ENCODE measurements around the gene CPSF4L. TPM values are rescaled to one million over a fixed set of nuclear protein-coding genes. Genes with fewer than 3 reads are reported as not detected.

Gene CPSF4L
- total and polyA plus RNA-seq, 2 of the 13 experiments (the other 11 are each of a cell fraction or from before 2014, with no cell fraction given): 0.73 to 1.6 TPM

- TF ChIP-seq CEBPZ (IDR thresholded peaks at IDR 0.05; ENCODE audit: low read length): no peak
- TF ChIP-seq, protein P1, sequence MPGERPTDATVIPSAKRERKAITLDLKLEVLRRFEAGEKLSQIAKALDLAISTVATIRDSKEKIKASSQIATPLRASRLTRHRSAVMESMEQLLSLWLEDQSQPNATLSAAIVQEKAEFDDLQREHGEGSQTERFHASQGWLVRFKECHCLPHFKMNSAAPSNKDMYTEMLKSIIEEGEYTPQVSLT (CRISPR knock-in tag; IDR thresholded peaks at IDR 0.05; ENCODE audit: borderline replicate concordance, low read depth): no peak
- no peak for TF ChIP-seq THAP8 (CRISPR knock-in tag; IDR thresholded peaks at IDR 0.05; ENCODE audit: borderline replicate concordance)
- no peak for TF ChIP-seq ELF4 (CRISPR knock-in tag; IDR thresholded peaks at IDR 0.05; ENCODE audit: borderline replicate concordance)
- no peak for TF ChIP-seq SYNCRIP (IDR thresholded peaks at IDR 0.05; ENCODE audit: insufficient read depth, low read depth, low read length)
- TF ChIP-seq ZBTB26 (CRISPR knock-in tag; IDR thresholded peaks at IDR 0.05; ENCODE audit: borderline replicate concordance): peak; percentile 49; the same call in 1 of the 2 replicates
- TF ChIP-seq ZNF552 (CRISPR knock-in tag; IDR thresholded peaks at IDR 0.05; ENCODE audit: borderline replicate concordance): peak; percentile 41; the same call in 1 of the 2 replicates
- TF ChIP-seq ZNF333 (CRISPR knock-in tag; IDR thresholded peaks at IDR 0.05; ENCODE audit: borderline replicate concordance): peak; percentile 65; the same call in 1 of the 2 replicates
- 0 out of 2 replicates have a peak, but pooled peaks have one; percentile 39 for TF ChIP-seq BHLHE40 (IDR thresholded peaks at IDR 0.05; ENCODE audit: low read length)
- TF ChIP-seq, protein P2, sequence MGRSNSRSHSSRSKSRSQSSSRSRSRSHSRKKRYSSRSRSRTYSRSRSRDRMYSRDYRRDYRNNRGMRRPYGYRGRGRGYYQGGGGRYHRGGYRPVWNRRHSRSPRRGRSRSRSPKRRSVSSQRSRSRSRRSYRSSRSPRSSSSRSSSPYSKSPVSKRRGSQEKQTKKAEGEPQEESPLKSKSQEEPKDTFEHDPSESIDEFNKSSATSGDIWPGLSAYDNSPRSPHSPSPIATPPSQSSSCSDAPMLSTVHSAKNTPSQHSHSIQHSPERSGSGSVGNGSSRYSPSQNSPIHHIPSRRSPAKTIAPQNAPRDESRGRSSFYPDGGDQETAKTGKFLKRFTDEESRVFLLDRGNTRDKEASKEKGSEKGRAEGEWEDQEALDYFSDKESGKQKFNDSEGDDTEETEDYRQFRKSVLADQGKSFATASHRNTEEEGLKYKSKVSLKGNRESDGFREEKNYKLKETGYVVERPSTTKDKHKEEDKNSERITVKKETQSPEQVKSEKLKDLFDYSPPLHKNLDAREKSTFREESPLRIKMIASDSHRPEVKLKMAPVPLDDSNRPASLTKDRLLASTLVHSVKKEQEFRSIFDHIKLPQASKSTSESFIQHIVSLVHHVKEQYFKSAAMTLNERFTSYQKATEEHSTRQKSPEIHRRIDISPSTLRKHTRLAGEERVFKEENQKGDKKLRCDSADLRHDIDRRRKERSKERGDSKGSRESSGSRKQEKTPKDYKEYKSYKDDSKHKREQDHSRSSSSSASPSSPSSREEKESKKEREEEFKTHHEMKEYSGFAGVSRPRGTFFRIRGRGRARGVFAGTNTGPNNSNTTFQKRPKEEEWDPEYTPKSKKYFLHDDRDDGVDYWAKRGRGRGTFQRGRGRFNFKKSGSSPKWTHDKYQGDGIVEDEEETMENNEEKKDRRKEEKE (IDR thresholded peaks at IDR 0.05): no peak
- peak; percentile 99 for TF ChIP-seq RARA (CRISPR knock-in tag; IDR thresholded peaks at IDR 0.05)
- TF ChIP-seq ZC3H4 (CRISPR knock-in tag; IDR thresholded peaks at IDR 0.05; ENCODE audit: borderline replicate concordance): no peak
- peak; percentile 87 for TF ChIP-seq MYC (CRISPR knock-in tag; IDR thresholded peaks at IDR 0.05; ENCODE audit: borderline replicate concordance)
- peak; percentile 67; the same call in 1 of the 2 replicates for TF ChIP-seq REPIN1 (CRISPR knock-in tag; IDR thresholded peaks at IDR 0.05; ENCODE audit: borderline replicate concordance, low read depth)
- TF ChIP-seq, protein P3, sequence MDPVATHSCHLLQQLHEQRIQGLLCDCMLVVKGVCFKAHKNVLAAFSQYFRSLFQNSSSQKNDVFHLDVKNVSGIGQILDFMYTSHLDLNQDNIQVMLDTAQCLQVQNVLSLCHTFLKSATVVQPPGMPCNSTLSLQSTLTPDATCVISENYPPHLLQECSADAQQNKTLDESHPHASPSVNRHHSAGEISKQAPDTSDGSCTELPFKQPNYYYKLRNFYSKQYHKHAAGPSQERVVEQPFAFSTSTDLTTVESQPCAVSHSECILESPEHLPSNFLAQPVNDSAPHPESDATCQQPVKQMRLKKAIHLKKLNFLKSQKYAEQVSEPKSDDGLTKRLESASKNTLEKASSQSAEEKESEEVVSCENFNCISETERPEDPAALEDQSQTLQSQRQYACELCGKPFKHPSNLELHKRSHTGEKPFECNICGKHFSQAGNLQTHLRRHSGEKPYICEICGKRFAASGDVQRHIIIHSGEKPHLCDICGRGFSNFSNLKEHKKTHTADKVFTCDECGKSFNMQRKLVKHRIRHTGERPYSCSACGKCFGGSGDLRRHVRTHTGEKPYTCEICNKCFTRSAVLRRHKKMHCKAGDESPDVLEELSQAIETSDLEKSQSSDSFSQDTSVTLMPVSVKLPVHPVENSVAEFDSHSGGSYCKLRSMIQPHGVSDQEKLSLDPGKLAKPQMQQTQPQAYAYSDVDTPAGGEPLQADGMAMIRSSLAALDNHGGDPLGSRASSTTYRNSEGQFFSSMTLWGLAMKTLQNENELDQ (CRISPR knock-in tag; IDR thresholded peaks at IDR 0.05; ENCODE audit: borderline replicate concordance): no peak
- no peak for TF ChIP-seq CEBPB (IDR thresholded peaks at IDR 0.05; ENCODE audit: borderline replicate concordance, low read depth, low read length)
Measured at GRCh38 chr17:73201215-73202069, 60.2 kb downstream of the CPSF4L start (continued).

Measured in HepG2 (cell line).